ENCODE data around the gene SPAG17.

DNA sequence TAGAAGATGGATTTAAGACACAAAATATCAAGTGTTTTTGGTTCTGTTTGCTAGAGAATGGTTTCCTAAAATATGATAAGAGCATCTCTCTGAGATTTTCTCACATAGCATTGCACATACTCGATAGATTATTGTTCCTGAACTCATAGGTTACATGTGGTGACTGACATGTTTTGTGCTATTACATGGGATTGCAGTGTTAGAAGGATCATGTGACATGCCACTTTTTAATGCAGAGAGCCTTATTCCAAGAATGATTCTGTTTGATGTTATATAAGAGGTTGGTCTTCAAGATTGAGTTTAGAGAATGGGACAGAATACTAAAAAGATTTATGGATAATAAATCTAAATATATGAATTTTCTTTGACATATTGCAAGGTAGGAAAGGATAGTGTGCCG lies 34.4 kb upstream of the SPAG17 start:
- no peak for TF ChIP-seq FOXP2 (optimal IDR thresholded peaks at IDR 0.05; ENCODE audit: borderline replicate concordance, extremely low read depth, extremely low read length, insufficient read depth)
- TF ChIP-seq, protein P1, sequence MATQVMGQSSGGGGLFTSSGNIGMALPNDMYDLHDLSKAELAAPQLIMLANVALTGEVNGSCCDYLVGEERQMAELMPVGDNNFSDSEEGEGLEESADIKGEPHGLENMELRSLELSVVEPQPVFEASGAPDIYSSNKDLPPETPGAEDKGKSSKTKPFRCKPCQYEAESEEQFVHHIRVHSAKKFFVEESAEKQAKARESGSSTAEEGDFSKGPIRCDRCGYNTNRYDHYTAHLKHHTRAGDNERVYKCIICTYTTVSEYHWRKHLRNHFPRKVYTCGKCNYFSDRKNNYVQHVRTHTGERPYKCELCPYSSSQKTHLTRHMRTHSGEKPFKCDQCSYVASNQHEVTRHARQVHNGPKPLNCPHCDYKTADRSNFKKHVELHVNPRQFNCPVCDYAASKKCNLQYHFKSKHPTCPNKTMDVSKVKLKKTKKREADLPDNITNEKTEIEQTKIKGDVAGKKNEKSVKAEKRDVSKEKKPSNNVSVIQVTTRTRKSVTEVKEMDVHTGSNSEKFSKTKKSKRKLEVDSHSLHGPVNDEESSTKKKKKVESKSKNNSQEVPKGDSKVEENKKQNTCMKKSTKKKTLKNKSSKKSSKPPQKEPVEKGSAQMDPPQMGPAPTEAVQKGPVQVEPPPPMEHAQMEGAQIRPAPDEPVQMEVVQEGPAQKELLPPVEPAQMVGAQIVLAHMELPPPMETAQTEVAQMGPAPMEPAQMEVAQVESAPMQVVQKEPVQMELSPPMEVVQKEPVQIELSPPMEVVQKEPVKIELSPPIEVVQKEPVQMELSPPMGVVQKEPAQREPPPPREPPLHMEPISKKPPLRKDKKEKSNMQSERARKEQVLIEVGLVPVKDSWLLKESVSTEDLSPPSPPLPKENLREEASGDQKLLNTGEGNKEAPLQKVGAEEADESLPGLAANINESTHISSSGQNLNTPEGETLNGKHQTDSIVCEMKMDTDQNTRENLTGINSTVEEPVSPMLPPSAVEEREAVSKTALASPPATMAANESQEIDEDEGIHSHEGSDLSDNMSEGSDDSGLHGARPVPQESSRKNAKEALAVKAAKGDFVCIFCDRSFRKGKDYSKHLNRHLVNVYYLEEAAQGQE (IDR thresholded peaks at IDR 0.05; ENCODE audit: insufficient read depth in 1 of 2, low read depth in 2 of 2, low read length in 2 of 2) = no peak
- no peak for TF ChIP-seq TAF1 (IDR thresholded peaks at IDR 0.05; ENCODE audit: borderline replicate concordance, insufficient read depth, low read length)
- TF ChIP-seq POLR2AphosphoS5 (IDR thresholded peaks at IDR 0.05; ENCODE audit: low read depth, low read length) = no peak
- no peak for TF ChIP-seq SIN3A (IDR thresholded peaks at IDR 0.05; ENCODE audit: borderline replicate concordance, insufficient read depth, low read length)
